GM19239 (cell line): Measurements from ENCODE around the gene ITPR2.
"Not testable (repeated sequence)": the region's sequence is repeated elsewhere in the genome, so short reads cannot be mapped to it uniquely, and the experiment has no call there.

Source experiments
- DNase-seq: peaks from one replicate; pipeline ENCODE4 v3.0.0; 2011; ENCODE audit warnings: low spot score; ENCODE audit not compliant: insufficient read length
- FAIRE-seq: peaks from 2 replicates; lab custom pipeline; 2011; peaks lifted over from hg19 to GRCh38; lab: Jason Lieb, UNC

The ITPR2 gene

DNA sequence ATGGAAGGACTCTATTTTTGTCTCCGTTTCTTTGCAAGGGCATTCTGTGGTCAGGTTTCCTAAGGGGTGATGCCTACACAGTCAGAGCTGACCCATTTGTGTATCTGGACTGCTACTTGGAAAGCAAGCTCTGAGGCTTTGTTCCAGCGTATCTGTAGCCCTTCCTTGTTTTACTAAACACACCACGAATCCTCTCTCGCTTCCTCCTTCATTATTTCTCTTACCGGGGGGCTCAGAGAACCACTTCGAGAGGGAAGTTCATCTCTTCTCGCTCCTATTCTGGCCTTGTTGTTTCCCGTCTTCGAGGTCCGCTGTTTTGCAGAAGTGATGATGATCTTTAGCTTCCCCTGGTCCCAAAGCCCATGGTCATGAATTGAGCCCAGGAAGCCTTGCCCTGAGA is 472.9 kb downstream of the ITPR2 start:
- FAIRE-seq (no peak), DNase-seq (no peak)

DNA sequence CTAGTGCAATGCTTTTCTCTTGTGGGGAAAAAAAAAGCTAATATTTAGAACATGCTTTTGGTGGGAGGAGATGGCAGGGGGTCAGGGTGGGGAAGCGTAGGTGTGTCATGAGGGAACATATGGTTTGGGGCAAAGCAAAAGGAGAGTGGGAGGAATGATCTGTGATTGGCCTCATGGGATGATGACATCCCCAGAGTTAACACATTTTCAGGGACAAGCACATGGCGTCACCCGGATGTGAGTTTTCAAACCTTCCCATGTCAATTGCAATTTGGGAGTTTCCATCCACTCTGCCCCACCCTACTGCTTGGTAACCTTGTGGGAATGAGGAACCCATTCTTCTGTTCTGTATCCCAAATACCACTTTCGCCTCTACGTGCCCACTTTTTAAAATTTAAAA is 473.4 kb downstream of the ITPR2 start:
- no peak for DNase-seq
- no peak for FAIRE-seq

DNA sequence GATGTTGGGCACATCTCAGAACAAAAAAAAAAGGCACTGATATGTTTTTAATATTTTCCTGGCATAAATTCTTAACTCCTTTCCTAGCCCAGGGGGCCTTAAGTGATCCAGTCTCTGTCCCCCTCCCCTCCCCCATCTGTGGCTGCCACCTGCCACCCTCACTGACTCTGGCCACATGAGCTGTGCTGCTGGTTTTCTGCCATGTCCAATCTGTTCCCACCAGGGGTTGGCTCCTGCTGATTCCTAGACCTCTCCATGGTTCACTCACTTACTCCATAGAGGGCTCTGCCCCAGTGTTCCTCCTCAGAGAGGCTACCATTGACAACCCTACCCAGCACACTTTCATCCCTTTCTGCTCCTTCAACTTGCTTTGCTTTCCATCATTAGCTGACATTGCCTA is 474.3 kb downstream of the ITPR2 start:
- FAIRE-seq, result no peak
- no peak for DNase-seq

DNA sequence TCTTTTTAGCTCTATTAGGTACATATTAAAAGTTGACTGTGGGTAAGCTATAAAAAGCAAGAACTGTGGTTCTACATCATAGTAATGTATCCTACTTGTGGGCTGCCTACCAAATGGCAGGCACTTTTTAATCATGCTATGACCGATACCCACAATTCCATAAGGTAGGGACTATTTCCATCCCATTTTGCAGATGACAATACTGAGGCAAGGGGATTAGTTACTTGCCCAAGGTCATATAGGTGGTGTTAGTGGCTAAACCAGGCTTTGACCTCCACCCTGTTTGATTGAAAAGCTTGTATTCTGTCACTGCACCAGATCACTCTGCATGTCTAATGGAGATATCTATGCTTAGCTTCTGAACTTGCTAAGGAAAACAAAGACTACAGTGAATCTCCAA is 485.7 kb downstream of the ITPR2 start:
- FAIRE-seq (no peak), DNase-seq (no peak)

DNA sequence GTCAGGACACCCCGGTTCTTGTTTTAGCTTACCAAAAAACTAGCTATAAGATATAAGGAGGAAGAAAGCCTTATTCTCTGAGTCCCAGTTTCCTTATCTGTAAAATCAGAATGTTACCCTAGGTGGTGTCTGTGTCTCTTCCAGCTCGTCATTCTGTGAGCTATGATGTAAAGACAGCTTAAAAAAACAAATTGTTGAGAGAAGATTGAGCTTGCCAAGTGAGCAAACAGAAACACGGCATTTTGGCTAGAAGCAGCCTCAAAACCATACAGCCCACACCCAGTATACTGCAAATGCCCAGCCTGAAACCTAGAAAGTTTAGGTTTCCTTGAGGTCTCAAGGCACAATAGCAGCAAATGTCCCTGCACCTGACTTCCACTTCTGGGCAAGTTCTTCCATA is 486.3 kb downstream of the ITPR2 start:
- FAIRE-seq (no peak), DNase-seq (no peak)

DNA sequence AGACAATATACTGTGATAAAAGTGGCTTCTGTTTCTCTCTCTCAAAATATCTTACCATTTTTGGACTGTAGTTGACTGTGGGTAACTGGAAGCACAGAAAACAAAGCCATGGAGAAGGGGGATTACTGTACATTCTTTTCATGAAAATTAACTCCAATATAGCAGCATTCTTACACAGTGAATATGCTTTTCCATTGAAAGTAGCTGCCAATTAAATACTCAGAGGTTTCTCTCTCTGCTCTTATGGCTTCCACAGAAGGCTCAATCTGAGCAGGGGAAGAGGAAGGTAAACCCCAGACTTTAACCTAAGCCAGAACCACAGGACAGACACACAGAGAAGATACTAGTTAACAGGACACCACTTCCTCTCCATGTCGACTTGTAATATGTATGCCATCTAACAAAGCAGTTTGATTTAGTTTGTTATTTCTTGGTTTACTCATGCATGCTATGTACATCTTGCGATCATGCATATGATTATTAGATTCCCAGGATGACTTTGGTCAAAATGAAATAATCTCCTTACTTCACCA is 487.5 kb downstream of the ITPR2 start:
- FAIRE-seq (no peak), DNase-seq (no peak)

DNA sequence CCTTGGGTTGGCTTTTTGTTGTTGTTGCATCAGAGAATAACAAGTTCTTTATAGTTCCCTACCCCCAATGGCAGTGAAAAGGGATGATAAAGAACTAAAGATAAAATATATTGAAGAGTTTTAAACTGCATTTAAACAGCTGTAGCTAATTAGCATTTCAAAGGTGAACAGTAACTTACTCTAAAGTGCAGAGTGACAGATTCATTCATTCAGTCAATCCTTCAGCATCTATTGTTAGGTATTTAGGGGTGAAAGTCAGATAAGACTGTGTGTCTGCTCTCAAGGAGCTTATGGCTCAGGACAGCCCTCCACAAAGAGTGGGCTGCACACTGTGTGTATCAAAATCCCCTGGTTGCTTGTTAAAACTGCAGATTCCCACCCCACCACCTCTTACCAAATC is 491.5 kb downstream of the ITPR2 start:
- no peak for DNase-seq
- no peak for FAIRE-seq

DNA sequence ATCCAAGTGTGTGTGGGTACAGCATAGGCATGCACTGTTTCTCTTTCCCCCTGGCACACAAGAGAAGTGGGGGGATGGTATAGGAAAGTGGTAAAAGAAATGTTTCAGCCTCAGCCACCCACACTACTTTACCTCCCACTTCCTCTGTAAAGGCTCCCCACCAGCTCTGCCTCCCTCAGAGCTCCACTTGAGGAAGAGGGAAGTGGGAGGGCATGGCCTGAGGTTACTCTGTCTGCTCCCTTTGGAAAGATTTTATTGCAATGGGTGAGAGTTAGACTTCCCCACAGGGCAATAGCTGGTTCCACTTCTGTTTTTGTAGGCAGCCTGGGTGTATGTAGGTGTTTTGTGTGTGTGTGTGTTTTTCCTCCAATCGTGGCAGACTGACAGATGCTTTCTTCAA is 492.3 kb downstream of the ITPR2 start:
- FAIRE-seq (peak; percentile 76), DNase-seq (no peak)

DNA sequence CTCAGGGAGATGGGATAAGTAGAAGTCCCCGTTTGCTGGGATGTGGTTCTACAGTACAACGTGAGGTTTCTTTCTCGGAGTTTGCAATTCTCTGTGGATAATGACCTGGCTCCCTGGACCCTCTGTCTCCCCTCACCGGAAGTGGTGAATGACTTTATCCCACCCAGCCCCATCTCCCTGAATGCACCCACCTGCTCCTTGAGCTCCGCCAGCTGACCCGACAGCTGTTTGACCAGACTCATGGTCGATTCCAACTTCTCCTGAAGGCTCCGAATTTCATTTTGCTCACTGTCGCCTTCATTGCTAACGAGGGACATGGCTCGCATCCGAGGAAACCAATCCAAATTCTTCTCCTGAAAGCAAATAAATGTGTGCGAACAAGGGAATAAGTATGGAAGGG is 493.0 kb downstream of the ITPR2 start:
- FAIRE-seq (no peak), DNase-seq (no peak)

DNA sequence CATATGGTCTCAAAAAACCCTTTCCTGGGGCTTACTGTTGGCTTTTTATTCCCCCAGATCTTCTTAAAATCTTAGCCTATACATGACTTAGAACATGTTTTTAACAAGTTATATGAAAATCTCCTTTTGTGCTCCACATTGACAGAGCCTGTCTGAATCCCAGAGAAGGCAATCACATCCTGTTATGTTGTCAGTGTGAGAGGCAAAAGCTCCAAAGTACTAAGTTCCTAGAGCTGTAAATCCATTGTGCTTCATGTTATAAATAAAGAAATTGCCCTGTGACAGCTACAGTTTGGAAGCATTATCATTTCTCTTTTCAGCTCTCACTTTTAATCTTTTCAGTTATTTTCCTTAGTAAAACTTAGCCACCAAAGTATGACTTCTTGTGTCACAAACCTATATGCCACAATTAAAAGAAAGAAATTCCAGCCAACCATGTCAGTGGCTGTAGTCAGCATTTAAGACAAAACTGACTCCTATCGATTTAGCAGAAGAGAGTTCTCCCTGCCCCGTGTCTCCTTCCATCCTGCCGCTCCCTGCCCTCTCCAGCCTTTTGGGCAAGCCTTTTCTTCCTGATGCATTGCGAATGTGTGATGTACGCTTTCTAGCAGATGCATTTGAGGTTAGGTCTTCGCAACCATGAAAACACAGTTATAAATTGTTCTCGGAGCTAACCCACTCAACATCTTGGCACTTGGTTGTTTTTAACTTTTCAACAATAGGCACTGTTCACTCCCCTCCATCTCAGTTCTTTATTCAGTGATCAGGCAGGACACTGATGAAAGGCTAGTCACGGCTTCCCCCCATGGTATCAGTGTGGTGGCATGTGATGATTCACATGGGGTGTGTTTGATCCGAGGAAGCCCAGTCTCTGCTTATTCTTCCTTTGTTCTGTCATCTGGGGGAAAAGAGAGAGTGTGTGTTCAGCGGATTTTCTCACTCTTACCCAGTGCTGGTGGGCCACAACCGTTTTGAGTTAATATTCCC is 494.1 kb downstream of the ITPR2 start:
- FAIRE-seq (no peak), DNase-seq (no peak)

DNA sequence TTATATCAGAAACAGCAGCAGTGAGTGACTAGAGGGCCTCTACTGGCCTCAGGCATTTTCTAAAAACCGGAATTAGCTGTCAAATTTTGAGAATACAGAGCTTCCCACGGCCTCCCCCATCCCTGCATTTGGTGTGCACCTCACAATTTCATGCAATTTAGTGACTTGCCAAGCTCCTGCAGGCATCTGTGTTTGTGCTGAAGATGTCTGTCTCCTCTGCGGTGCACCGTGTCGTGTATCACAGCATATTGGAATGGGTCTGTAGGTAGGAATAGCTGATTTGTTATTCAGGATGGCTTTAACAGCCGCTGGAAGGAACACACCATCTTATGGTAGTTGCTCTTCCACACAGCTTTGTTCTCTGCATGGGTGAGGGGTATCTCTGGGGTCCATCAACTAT is 497.3 kb downstream of the ITPR2 start:
- no peak for FAIRE-seq

DNA sequence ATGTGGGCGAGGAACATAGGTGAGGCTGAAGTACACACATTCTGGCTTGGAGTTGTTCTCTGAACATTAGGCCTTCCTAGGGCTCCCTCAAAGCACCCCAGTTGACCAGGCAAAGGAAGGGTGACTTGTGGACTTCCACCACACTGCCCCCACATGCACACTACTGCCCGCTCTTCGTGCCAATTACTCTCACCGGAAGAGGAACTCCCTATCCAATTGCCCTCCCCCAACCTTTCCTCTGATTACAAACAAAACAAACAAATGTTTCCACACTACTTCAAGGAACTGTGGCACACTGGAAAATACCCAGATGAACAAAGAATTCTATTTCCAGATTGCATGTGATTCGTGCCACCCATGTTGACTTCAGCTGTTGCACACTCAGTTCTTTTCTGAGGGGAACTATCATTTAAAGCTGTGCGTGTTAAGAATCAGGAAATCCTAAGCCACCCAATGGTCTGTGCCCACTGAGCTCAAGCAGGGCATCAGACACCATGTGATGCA is 498.3 kb downstream of the ITPR2 start:
- FAIRE-seq (no peak), DNase-seq (no peak)

More for the DNA sequence above, 497.3 kb downstream of the ITPR2 start:
- no peak for DNase-seq

DNA sequence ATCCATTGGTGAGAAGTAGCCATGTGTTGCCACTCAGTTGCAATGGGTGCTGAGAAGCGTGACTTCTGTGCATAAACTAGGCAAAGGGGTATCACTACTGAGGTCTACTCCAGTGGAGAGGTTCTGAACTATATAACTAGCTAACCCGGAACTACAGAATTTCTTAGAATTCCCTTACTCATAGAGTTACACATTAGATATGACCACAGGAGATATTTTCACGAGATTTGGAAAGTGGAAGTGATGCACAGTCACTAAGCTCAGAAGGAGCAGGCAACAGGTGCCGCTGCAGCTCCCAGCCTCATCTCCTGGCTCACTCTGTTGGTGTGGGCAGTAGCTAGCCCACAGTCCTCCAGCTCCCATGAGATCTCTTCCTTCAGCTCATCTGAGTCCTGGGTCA is 501.0 kb downstream of the ITPR2 start:
- FAIRE-seq, result no peak

DNA sequence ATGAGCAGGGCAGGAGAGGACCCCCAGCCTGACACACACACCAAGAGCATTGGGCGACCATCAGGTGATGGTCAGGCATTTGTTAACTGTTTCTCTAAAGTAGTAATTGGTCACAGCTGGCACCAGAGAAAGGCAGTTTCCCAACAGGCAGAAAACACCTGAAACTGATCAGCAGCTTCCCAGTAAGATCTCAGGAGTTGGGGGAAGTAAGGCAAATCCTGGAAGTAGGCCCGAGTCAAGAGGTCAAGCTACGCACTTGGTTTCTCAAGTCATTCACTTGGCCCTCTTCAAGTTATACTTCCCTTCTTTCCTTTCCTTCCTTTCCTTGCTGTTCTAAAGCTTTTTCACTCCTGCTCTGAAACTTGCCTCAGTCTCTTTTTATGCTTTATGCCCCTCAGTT is 501.9 kb downstream of the ITPR2 start:
- DNase-seq (no peak), FAIRE-seq (no peak)

More for the DNA sequence above, 501.0 kb downstream of the ITPR2 start:
- DNase-seq, result no peak

DNA sequence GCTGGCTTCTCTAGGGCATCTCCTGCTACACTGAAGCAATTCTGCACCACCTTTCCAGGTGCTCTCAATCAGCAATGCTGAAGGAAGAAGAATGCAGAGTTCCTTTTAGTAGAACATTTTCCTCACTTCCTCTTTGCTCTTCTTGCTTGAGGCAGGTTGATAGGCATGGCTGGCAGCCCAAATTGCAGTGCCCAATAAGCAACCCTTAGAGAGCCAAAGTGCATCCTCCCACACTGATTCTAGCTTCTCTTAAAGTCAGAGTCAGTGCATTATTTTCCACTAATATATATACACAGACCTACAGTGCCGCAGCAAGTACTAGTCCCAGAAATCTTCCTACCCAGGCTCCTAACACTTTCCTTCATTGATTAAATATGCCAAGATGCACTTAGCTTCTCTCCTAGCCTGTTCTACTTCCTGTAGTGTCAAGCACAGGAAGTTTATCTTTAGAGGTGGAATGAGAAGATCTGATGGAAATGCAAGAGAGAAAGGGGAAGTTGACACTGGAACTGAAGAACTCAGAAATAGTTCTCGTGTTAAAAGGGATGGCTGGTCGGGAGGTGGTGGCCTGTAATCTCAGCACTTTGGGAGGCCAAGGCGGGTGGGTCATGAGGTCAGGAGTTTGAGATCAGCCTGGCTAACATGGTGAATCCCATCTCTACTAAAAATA is 504.9 kb downstream of the ITPR2 start:
- DNase-seq (no peak), FAIRE-seq (peak; percentile 61)

DNA sequence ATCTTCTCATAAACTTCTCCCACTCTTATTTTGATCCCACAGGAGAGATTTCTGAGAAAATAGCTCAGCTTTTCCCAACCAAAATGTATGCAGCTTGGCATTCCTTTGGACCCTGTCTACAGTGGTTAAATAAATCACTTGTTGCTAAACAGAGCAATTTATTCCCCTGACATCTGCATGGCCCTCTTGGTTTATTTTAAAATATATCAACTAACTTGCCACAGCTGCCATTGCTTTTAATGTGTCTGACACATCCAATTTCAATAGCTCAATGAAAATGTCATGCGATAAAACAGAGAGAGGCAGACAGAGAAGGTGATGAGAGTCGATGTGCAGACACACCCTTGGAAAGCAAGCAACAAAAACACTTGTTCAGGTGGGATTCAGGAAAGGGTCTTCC is 509.3 kb downstream of the ITPR2 start:
- FAIRE-seq, result no peak
- DNase-seq, result no peak

DNA sequence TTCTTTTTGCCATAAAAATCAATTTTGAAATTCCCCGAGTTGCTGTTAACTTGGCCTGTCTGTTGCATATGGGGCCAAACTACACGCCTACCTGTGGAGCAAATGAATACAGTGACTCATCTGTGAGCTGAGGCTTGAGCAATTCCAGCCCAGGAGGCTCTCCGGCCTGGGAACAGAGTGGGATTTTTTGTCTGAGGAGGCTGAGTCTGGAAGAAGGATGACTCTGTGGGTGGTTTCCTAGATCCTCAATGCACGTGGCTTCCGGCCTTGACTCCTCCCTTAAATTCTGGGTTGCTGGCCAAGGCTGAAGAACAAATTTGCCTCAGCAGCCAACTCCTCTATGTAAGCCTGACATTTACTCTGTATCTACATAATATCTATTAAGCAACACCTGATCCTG is 513.5 kb downstream of the ITPR2 start:
- DNase-seq (no peak), FAIRE-seq (peak; percentile 48)

DNA sequence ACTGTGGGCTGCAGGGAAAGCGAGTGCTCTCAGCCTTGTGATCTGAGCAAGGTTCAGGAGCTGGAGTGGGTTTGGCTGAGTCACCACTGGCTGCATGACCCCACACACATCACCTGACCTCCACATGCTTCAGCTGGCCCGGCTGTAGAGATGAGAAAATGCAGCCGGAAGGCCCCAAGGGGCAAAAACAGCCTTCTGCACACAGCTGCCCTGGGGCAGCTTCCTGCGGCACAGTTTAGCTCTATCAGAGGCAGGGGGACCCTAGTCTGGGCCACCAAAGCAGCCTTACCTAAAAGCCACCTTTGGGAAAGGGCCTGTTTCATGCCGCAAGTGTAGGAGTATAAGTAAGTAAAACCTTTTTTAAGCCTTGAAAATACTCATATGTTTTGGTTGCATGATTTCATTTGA is 514.3 kb downstream of the ITPR2 start:
- FAIRE-seq, result peak; percentile 66
- peak; percentile 16 for DNase-seq

DNA sequence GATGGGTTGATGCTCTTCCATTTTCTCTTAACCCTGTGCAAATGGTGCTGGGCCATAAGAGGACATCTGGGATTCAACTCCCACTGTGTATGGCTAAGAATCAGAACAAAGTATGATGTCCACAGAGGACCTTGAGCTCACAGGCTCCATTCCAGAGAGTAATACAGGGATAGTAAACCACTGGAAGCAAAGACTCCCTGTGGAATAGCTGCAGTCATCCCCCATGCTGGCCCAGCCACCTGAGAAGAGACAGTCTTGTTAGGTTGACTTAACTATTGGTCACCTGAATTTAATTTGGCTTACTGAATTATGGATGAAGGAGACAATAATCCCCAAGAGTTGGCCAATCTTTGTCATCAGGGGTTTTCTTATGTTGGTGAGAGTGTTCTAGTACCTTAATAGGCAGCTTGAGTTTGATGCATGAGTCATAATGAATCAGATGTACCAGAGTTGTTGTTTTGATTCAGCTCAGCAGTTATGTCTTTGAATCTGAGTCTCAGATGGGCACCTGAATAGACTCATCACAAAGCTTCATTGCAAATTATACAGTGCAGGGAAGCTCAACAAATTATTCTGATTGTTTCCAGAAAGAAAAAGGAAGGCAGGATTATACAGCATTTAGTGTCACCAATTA is 514.9 kb downstream of the ITPR2 start:
- DNase-seq (no peak), FAIRE-seq (no peak)

DNA sequence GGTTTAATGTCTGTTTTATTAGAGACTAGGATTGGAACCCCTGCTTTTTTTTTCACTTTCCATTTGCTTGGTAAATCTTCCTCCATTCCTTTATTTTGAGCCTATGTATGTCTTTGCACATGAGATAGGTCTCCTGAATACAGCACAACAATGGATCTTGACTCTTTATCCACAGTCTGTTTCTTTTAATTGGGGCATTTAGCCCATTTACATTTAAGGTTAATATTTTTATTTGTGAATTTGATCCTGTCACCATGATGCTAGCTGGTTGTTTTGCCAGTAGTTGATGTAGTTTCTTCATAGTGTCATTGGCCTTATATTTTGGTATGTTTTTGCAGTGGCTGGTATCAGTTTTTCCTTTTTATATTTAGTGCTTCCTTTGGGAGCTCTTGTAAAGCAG is 518.9 kb downstream of the ITPR2 start:
- FAIRE-seq, result not testable (repeated sequence)

More for the DNA sequence above, 518.9 kb downstream of the ITPR2 start:
- not testable (repeated sequence) for DNase-seq
